Hepatocyte (in vitro differentiated cells): ENCODE measurements around the gene VAV2. TPM values are rescaled to one million over a fixed set of nuclear protein-coding genes. Genes with fewer than 3 reads are reported as not detected.

Source experiments
- DNase-seq: peaks from one replicate; pipeline ENCODE4 v3.0.0-alpha.2; 2016; ENCODE audit warnings: low spot score
- H2AFZ ChIP-seq: fragments of 200-600 bp; sonication (generic); 2 replicates; pipeline ENCODE4 v1.6.0; 2016; ENCODE audit warnings: antibody characterized with exemption, mild to moderate bottlenecking
- H3K27ac ChIP-seq: fragments of 200-600 bp; sonication (generic); 2 replicates; pipeline ENCODE4 v1.5.1; 2016; ENCODE audit warnings: mild to moderate bottlenecking
- H3K27me3 ChIP-seq: fragments of 200-600 bp; sonication (generic); 2 replicates; pipeline ENCODE4 v1.6.1; 2016
- H3K36me3 ChIP-seq: fragments of 200-600 bp; sonication (generic); replicated peaks from 2 replicates; pipeline ENCODE4 v1.5.1; 2016; ENCODE audit warnings: low read depth; ENCODE audit not compliant: insufficient read depth
- H3K4me1 ChIP-seq: fragments of 200-600 bp; sonication (generic); 2 replicates; pipeline ENCODE4 v1.5.1; 2016; ENCODE audit warnings: mild to moderate bottlenecking, moderate library complexity; ENCODE audit not compliant: insufficient read depth
- H3K4me2 ChIP-seq: fragments of 200-600 bp; sonication (generic); 2 replicates; pipeline ENCODE4 v1.6.0; 2016
- H3K4me3 ChIP-seq: fragments of 200-600 bp; sonication (generic); 2 replicates; pipeline ENCODE4 v1.5.1; 2016; ENCODE audit warnings: mild to moderate bottlenecking
- H3K79me2 ChIP-seq: fragments of 200-600 bp; sonication (generic); 2 replicates; pipeline ENCODE4 v1.6.0; 2017; ENCODE audit warnings: mild to moderate bottlenecking
- H3K9me2 ChIP-seq: fragments of 200-600 bp; sonication (generic); replicated peaks from 2 replicates; pipeline ENCODE4 v1.6.0; 2017; ENCODE audit warnings: mild to moderate bottlenecking; ENCODE audit not compliant: insufficient read depth
- H3K9me3 ChIP-seq: fragments of 200-600 bp; sonication (generic); 2 replicates; pipeline ENCODE4 v1.5.1; 2016; ENCODE audit warnings: low read depth, mild to moderate bottlenecking
- H4K20me1 ChIP-seq: fragments of 200-600 bp; sonication (generic); 2 replicates; pipeline ENCODE4 v1.6.0; 2016; ENCODE audit warnings: mild to moderate bottlenecking; ENCODE audit not compliant: insufficient read depth, poor library complexity, severe bottlenecking
- EZH2 ChIP-seq: fragments of 200-600 bp; sonication (generic); IDR thresholded peaks from 2 replicates; pipeline ENCODE4 v1.6.1; 2016; ENCODE audit warnings: antibody characterized with exemption, mild to moderate bottlenecking, borderline replicate concordance
- EZH2phosphoT487 ChIP-seq: fragments of 200-600 bp; sonication (generic); IDR thresholded peaks from one replicate; pipeline ENCODE4 v1.6.1; 2018; ENCODE audit warnings: antibody characterized with exemption, mild to moderate bottlenecking, low read depth, moderate library complexity; ENCODE audit not compliant: unreplicated experiment, severe bottlenecking
- WGBS: methylation state at CpG from one replicate; pipeline ENCODE4 v1.1.6; 2016; ENCODE audit warnings: low lambda C conversion rate; ENCODE audit errors: missing lambda C conversion rate; 5-methylcytosine and 5-hydroxymethylcytosine counted together
- polyA plus RNA-seq: library from polyadenylated mRNA; unstranded; fragments of >200 nt; fragmentation: Nextera tagmentation; extraction: Ambion mirVana; gene quantifications from 2 replicates; pipeline ENCODE4 v1.2.1, GENCODE V29; 2016
- total RNA-seq: library from RNA; depleted of rRNA; stranded (reverse); fragments of >200 nt; gene quantifications from 2 replicates; pipeline ENCODE4 v1.2.3, GENCODE V29; 2014
- TF ChIP-seq, protein P1 (sequence below): fragments of 200-600 bp; sonication (generic); IDR thresholded peaks from 2 replicates; pipeline ENCODE4 v1.5.1; 2016; ENCODE audit warnings: antibody characterized with exemption, mild to moderate bottlenecking; ENCODE audit not compliant: poor library complexity

The VAV2 gene
- total and polyA plus RNA-seq, 2 experiments from 2014 or later, result 24.9 to 27.7 TPM

DNA sequence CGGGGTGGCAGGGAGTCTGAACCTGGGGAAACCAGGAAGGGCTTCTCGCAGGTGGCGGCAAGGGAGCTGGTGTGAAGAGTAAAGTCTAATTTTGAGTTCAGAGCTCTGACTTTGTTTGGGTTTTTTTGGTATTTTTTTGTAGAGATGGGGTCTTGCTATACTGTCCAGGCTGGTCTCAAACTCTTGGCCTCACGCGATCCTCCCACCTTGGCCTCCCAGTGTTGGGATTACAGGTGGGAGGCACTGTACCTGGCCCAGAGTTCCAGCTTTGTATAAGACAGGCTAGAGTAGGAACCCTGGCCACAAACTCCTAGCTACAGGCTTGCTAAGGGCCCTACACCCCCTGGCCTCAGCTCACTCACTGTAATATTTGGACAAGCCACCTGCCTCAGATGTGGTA, 148.9 kb downstream of the VAV2 start:
- Histone ChIP-seq H3K4me1 (peaks cover 20% of the 10 kb centered on the region), H3K27ac (no peak overlapping the region), H3K9me3 (no peaks in the 10 kb centered on the region), H3K4me2 (no peak overlapping the region), H4K20me1 (peaks cover 8% of the 10 kb centered on the region), H3K4me3 (no peak overlapping the region), H3K9me2 (no peaks in the 10 kb centered on the region), H3K79me2 (peaks cover 17% of the 10 kb centered on the region), H3K27me3 (no peaks in the 10 kb centered on the region), H3K36me3 (no peaks in the 10 kb centered on the region), H2AFZ (no peak overlapping the region)
- DNase-seq, result no peak
- WGBS, result 98% methylated on average over 5 of the region's 5 CpGs
- TF ChIP-seq, protein P1, sequence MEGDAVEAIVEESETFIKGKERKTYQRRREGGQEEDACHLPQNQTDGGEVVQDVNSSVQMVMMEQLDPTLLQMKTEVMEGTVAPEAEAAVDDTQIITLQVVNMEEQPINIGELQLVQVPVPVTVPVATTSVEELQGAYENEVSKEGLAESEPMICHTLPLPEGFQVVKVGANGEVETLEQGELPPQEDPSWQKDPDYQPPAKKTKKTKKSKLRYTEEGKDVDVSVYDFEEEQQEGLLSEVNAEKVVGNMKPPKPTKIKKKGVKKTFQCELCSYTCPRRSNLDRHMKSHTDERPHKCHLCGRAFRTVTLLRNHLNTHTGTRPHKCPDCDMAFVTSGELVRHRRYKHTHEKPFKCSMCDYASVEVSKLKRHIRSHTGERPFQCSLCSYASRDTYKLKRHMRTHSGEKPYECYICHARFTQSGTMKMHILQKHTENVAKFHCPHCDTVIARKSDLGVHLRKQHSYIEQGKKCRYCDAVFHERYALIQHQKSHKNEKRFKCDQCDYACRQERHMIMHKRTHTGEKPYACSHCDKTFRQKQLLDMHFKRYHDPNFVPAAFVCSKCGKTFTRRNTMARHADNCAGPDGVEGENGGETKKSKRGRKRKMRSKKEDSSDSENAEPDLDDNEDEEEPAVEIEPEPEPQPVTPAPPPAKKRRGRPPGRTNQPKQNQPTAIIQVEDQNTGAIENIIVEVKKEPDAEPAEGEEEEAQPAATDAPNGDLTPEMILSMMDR, result no peak
- TF ChIP-seq EZH2phosphoT487 (no peak), EZH2 (no peak)

DNA sequence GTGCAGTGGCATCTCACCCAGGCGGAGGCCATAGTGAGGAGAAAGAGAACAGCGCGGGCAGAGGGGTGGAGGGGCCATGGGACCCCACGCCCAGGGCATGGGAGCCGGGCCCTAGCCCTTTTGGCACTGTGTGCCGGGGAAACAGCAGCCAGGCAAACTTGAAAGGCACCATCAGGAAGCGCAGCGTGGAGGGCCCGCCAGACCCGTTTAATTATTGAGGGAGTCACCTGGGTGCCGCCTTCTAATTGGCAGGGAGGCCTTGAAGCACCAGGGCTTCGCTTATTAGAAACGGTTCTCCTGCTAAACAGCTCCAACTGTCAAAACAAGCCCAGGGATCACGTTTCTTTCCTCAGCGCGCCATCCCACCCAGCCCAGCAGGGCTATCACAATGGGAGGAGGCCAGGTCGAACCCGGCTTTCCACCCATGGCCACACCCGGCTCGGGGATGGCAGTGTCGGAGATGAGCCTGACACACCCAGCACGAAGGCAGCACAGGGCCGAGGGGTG, 149.3 kb downstream of the VAV2 start:
- peaks cover 8% of the 10 kb centered on the region for H4K20me1 ChIP-seq
- DNase-seq, result no peak

DNA sequence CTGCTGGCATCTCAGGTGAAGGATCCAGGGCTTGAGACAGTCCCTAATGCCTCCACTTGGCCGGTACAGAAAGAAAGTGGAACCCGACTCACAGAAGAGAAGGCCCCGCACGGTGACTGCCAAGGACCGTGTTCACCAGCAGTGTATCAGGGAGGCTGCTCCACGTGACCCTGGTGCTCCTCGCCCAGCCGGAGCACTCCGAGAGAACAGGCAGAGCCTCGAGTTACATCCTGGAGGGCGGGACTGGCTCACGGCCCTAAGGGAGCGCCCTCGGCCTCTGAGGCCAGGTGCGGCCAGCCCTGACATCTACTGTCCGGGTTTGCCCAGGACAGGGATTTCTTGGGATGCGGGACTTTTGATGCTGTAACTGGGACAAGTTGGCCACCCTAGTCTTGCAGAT, 149.9 kb downstream of the VAV2 start:
- peaks cover 14% of the 10 kb centered on the region for H3K79me2 ChIP-seq
- no peaks in the 10 kb centered on the region for H3K9me2 ChIP-seq
- H3K4me1 ChIP-seq, result peaks cover 27% of the 10 kb centered on the region
- H2AFZ ChIP-seq, result no peak overlapping the region
- WGBS, result 81% methylated on average over 17 of the region's 17 CpGs
- no peak overlapping the region for H3K4me3 ChIP-seq
- TF ChIP-seq, protein P1, result no peak
- H3K27me3 ChIP-seq, result no peaks in the 10 kb centered on the region
- peaks cover 8% of the 10 kb centered on the region for H4K20me1 ChIP-seq
- H3K27ac ChIP-seq, result no peak overlapping the region
- H3K4me2 ChIP-seq, result no peak overlapping the region
- H3K36me3 ChIP-seq, result no peaks in the 10 kb centered on the region
- H3K9me3 ChIP-seq, result no peaks in the 10 kb centered on the region
- DNase-seq, result no peak

More for the DNA sequence above, 149.3 kb downstream of the VAV2 start:
- Histone ChIP-seq H2AFZ (no peak overlapping the region), H3K79me2 (peaks cover 17% of the 10 kb centered on the region), H3K27ac (no peak overlapping the region), H3K4me3 (no peak overlapping the region), H3K4me1 (peaks cover 24% of the 10 kb centered on the region), H3K9me3 (no peaks in the 10 kb centered on the region), H3K9me2 (no peaks in the 10 kb centered on the region), H3K27me3 (no peaks in the 10 kb centered on the region), H3K4me2 (no peak overlapping the region), H3K36me3 (no peaks in the 10 kb centered on the region)
- TF ChIP-seq, protein P1, result no peak
- TF ChIP-seq EZH2 (no peak), EZH2phosphoT487 (no peak)
- WGBS, result 93% methylated on average over 23 of the region's 23 CpGs
